HG03060 (cell line): ENCODE results near the gene CBX6.
"Not testable (repeated sequence)": the region's sequence is repeated elsewhere in the genome, so short reads cannot be mapped to it uniquely, and the experiment has no call there.

Experiments used
- ATAC-seq: cut with Tn5 transposase; IDR thresholded peaks from one replicate; pipeline ENCODE4 v1.9.1; 2021; ENCODE audit warnings: low read depth, moderate number of reproducible peaks; ENCODE audit not compliant: unreplicated experiment

The CBX6 gene

DNA sequence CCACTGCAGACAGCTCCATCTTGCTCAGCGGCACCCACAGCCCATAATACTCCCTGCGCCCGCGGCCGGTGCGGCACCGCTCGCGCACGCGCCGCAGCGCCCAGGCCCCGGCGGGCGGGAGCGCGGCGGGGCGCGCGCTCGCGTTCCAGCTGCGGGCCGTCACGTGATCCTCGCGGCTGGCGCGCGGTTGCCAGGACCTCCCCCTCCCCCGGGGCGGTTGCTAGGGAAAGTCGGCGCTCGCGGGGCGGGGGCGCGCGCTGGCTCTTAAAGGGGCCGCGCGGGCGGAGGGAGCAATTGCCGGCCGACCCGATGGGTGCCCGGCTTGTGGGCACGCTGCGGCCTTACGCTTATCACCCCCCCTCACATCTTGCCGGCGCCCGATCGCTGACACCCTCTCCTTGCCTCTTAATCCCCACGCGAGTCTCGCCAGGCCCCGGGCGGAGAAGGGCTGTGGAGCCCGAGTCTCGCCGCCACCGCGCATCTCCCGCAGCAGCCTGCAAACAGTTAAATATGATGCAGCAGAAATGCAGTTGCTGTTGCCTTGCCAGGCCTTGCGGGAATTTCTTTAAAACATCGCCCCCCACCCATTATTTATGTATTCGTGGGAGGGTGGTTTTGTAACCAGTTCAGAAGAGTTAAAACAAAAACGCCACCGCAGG, at the start of gene CBX6:
Gene CBX6 (minus strand): TSS at position 45 of the 659 bp plus-strand sequence. CDS start 26 bp downstream, at position 19.
- ATAC-seq = no peak

DNA sequence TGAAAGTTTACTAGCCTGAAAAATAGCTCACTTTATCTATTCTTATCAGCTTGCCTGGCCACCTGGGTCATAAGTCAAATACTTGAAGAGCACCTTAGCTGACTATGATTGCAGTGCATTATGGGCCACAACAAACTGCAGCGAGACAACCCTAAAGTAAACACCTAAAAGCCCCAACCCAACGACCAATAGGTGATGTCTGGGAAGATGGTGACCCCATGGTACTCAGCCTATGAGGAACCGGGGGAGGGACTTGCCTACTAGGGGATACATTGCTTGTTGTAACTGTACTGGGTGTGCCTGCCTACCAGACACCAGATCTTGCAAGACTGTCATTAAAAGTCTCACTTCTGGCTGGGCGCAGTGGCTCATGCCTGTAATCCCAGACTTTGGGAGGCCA, 49.8 kb upstream of the CBX6 start:
- ATAC-seq = no peak

DNA sequence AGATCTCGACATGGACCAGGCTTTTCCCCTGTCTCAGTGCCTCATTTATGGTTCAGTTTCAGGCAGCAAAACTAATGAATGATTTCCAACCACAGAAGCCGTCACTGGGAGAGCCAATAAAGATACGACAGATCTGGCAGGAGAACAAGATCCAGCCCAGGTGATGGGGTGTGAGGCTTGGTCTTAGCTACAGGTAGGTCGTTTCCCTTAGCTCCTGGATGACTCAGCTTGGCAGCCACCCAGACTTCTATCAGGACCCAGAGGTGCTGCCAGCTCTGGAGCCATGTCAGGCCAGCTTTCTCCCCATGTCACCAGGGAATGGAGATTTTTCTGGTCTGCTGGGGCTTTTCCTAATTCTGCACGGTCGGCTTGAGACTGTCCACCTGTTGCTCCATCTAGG, 49.1 kb upstream of the CBX6 start:
- ATAC-seq = no peak

DNA sequence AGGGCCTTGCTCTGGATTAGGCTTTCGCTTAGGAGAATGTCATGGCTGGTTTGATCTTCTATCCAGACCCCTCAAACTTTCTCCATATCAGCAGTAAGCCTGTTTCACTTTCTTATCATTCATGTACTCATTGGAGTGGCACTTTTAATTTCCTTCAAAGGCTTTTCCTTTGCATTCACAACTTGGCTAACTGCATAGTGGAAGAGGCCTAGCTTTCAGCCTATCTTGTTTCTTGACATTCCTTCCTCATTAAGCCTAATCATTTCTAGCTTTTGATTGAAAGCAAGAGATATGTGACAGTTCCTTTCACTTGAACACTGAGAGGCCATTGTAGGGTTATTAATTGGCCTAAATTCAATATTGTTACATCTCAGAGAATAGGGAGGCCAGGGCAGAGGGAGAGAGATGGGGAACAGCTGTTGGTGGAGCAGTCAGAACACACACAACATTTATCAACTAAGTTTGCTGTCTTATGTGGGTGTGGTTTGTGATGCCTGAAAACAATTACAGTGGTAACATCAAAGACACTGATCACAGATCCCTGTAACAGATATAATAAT, 47.7 kb upstream of the CBX6 start:
- ATAC-seq = no peak

DNA sequence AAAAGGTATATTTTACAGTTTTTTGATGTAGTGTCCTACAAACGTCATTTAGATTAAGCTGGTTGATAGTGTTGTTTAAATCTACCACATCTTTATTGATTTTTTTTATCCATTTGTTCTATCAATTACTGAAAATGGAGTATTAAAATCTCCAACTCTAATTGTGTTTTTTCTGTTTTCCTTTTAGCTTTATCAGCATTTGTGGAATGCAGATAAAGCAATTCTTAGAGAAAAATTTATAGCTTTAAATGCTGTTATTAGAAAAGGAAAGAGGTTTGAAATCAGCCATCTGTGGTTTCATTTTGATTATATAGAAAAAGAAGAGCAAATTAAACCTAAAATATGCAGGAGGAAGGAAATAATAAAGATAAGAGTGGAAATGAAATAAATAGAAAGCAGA, 39.4 kb upstream of the CBX6 start:
- ATAC-seq = no peak

GRCh38 chr22:38907767-38908166, 35.8 kb upstream of the CBX6 start:
- ATAC-seq = no peak

DNA sequence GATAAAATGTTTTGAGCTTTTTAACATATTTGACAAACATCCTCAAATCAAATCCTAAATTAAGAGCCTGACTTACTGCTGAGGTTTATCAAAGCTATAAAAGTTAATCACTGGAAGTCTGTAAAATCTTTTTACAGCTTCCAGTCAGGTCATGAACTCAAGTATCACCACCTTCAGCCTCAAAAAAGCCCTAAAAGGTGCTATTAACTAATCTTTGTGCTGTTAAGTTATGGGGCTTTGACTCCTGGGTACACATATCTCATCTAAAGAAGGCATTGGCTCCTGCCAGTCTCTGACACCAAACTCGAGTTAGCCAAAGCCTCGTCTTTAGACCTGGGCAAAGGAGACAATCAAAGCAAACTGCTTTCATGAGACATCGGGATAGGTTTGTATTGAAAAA, 34.0 kb upstream of the CBX6 start:
- no peak for ATAC-seq

DNA sequence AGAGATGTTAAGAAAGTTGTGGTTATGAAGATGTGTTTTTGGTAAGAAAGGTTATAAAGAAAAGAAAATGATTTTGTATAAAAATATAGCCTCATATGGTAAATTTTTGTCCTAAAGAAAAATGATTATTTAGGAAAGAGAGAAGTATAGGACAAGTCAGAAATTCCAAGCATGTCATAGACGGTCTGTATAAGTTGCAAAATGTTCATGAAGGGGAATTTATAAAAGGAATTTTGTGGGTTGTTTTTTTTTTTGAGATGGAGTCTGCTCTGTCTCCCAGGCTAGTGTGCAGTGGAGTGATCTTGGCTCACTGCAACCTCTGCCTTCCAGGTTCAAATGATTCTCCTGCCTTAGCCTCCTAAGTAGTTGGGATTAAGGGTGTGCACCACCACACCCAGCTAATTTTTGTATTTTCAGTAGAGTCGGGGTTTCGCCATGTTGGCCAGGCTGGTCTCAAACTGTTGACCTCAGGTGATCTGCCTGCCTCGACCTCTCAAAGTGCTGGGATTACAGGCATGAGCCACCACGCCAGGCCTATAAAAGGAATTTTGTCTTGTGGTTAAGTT, 32.1 kb upstream of the CBX6 start:
- not testable (repeated sequence) for ATAC-seq

DNA sequence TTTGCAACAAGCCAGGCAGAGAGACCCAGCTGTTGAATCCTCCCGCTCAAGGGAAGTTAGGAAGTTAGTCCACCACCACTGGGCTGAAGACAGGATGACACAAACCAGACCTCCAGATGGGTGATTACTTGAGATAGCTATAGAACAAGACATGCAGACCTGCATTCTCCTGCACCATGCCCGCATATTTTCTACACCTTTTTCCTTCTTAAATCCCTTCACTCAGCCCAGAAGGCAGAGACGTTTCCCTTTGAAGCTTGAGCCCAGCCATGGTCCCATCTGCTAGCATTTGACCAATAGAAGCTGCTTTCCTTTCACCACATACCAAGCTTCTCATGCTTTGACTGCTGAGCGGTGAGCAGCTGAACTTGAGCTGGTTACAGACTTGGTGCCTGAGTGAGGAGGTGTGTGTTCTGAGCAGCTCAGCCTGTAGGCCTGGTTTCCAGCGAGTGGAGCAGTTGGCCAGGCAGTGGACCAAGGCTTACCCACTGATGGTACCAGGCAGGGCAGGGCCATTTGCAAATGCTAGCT, 29.2 kb upstream of the CBX6 start:
- ATAC-seq = no peak

- no peak for ATAC-seq
These were observed 28.7 kb upstream of the CBX6 start for GRCh38 chr22:38900677-38901076.

GRCh38 chr22:38891256-38891655, 19.2 kb upstream of the CBX6 start:
- no peak for ATAC-seq

DNA sequence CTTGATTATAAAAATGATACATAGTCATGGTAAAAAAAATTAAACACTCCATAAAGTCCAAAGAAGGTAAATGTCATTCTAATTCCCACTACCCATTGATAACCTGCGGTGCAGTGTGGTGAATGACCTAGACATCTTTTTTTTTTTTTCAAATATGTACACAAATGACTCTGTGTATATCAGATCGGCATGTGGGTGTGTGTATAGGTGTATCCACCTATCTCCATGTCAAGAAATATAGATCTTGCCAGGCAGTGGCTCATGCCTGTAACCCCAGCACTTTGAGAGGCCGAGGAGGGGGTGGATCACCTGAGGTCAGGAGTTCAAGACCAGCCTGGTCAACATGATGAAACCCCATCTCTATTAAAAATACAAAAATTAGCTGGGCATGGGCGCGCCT, 18.4 kb upstream of the CBX6 start:
- ATAC-seq = no peak

- no peak for ATAC-seq
These were observed 14.3 kb upstream of the CBX6 start for GRCh38 chr22:38886333-38886732.

GRCh38 chr22:38882972-38883622, 11.1 kb upstream of the CBX6 start:
- ATAC-seq = no peak

GRCh38 chr22:38881997-38882879, 10.2 kb upstream of the CBX6 start:
- no peak for ATAC-seq

GRCh38 chr22:38881464-38881871, 9.5 kb upstream of the CBX6 start:
- ATAC-seq = no peak

GRCh38 chr22:38879961-38880360, 7.9 kb upstream of the CBX6 start:
- no peak for ATAC-seq

GRCh38 chr22:38879108-38879729, 7.2 kb upstream of the CBX6 start:
- ATAC-seq = no peak

GRCh38 chr22:38878001-38878400, 6.0 kb upstream of the CBX6 start:
- no peak for ATAC-seq
